ENCODE results near the gene YY1. TPM values are rescaled to one million over a fixed set of nuclear protein-coding genes. Genes with fewer than 3 reads are reported as not detected.
"Not testable (repeated sequence)": the region's sequence is repeated elsewhere in the genome, so short reads cannot be mapped to it uniquely, and the experiment has no call there.

The YY1 gene
- polyA plus RNA-seq, 1 experiment, result 45.6 TPM

DNA sequence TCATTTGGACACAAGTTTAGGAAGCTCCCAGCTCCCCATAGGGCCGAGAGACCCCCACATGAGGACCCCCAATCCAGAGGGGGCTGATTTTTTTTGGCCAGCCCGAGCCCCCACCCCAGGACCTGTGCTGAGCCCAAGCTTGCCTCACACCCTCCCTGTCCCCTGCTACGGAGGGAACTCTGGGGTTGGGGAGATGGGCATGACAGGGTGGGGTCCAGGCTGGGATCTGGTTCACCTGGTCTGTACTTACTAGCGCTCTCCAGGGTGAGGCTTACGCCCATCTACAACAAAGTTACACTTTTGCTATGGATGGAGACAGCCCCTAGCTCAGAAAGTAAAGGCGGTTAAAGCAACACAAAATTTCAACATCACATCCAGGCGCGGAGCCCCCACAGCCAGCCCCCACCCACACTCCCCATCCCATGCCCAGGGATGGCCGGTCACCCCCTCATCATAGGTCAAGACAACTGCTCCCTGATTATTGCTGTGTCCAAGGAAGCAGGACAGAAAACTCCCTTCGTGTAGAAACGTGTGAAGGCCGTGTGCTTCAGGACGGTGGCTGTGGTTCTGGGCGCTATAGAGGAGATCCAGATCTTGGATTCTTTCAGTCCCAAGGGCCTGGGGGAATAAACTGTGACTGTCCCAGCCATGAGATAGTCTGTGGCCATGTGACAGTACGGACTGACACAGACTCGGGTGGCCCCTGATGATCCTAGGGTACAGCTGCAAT lies 56.6 kb downstream of the YY1 start:
- ChIA-PET CTCF (interaction anchor here (5.0 kb wide), 1 partner anchor 10 kb away, joined by 40 read pairs; no protein-coding TSS in a partner anchor), POLR2A (no interaction called here)
- Histone ChIP-seq H3K4me3 (ENCODE audit: low read depth, low read length) (no peak overlapping the region), H3K27ac (ENCODE audit: low read depth, low read length) (no peak overlapping the region), H3K9me3 (ENCODE audit: control insufficient read depth, insufficient read depth, low read length) (no peaks in the 10 kb centered on the region; the same call in 1 of the 2 replicates), H3K27me3 (ENCODE audit: control insufficient read depth, insufficient read depth, low read length) (no peaks in the 10 kb centered on the region)
- TF ChIP-seq, protein P1, sequence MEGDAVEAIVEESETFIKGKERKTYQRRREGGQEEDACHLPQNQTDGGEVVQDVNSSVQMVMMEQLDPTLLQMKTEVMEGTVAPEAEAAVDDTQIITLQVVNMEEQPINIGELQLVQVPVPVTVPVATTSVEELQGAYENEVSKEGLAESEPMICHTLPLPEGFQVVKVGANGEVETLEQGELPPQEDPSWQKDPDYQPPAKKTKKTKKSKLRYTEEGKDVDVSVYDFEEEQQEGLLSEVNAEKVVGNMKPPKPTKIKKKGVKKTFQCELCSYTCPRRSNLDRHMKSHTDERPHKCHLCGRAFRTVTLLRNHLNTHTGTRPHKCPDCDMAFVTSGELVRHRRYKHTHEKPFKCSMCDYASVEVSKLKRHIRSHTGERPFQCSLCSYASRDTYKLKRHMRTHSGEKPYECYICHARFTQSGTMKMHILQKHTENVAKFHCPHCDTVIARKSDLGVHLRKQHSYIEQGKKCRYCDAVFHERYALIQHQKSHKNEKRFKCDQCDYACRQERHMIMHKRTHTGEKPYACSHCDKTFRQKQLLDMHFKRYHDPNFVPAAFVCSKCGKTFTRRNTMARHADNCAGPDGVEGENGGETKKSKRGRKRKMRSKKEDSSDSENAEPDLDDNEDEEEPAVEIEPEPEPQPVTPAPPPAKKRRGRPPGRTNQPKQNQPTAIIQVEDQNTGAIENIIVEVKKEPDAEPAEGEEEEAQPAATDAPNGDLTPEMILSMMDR (IDR thresholded peaks at IDR 0.05; ENCODE audit: low read depth, low read length), result no peak
- no peak for DNase-seq (ENCODE audit: low read depth, low spot score)

DNA sequence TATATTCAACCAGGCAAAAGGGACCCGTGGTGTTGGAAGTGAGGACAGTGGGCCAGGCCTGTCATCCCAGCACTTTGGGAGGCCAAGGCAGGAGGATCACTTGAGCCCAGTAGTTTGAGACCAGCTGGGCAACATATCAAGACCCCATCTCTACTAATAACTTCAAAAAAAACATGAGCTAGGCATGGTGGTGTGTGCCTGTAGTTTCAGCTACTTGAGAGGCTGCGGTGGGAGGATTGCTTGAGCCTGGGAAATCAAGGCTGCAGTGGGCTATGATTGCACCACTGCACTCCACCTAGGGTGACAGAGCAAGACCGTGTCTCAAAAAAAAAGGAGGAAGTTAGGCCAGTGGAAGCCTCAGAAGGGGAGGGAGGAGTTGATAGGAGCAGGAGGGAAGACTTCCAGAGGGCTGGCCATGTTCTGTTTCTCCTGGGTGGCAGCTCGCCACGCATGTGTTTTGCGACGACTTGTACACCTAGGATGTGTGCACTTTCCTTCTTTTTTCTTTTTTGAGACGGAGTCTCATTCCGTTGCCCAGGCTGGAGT lies 57.2 kb downstream of the YY1 start:
- no peaks in the 10 kb centered on the region; the same call in 1 of the 2 replicates for H3K9me3 ChIP-seq (ENCODE audit: control insufficient read depth, insufficient read depth, low read length)
- TF ChIP-seq, protein P1 (IDR thresholded peaks at IDR 0.05; ENCODE audit: low read depth, low read length), result no peak
- CTCF ChIA-PET, result interaction anchor here (1.1 to 5.0 kb wide), 2 partner anchors 11 to 17 kb away, joined by 3 to 40 read pairs; no protein-coding TSS in a partner anchor

DNA sequence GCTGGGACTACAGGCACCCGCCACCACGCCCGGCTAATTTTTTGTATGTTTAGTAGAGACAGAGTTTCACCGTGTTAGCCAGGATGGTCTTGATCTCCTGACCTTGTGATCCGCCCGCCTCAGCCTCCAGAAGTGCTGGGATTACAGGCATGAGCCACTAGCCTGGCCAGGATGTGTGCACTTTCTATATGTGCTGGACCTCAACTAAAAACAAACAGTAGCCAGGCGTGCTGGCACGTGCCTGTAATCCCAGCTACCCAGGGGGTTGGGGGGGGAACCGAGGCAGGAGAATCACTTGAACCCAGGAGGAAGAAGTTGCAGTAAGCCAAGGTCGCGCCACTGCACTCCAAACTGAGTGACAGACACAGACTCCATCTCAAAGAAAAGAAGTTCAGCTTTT lies 57.8 kb downstream of the YY1 start:
- peak overlapping the region; percentile 89 for H3K27ac ChIP-seq (ENCODE audit: low read depth, low read length)
- ChIA-PET CTCF (interaction anchor here (1.1 to 5.0 kb wide), 2 partner anchors 11 to 18 kb away, joined by 3 to 40 read pairs; no protein-coding TSS in a partner anchor), POLR2A (interaction anchor here (1.4 kb wide), 1 partner anchor 9 kb away, joined by 4 read pairs; no protein-coding TSS in a partner anchor)
- not testable (repeated sequence) for H3K9me3 ChIP-seq (ENCODE audit: control insufficient read depth, insufficient read depth, low read length); DNase-seq (ENCODE audit: low read depth, low spot score); H3K27me3 ChIP-seq (ENCODE audit: control insufficient read depth, insufficient read depth, low read length); H3K4me3 ChIP-seq (ENCODE audit: low read depth, low read length)

More for the DNA sequence above, 57.2 kb downstream of the YY1 start:
- no peak overlapping the region for H3K27ac ChIP-seq (ENCODE audit: low read depth, low read length)
- POLR2A ChIA-PET, result interaction anchor here (1.4 kb wide), 1 partner anchor 8 kb away, joined by 4 read pairs; no protein-coding TSS in a partner anchor
- H3K27me3 ChIP-seq (ENCODE audit: control insufficient read depth, insufficient read depth, low read length), result no peaks in the 10 kb centered on the region
- no peak overlapping the region for H3K4me3 ChIP-seq (ENCODE audit: low read depth, low read length)
- DNase-seq (ENCODE audit: low read depth, low spot score), result no peak

DNA sequence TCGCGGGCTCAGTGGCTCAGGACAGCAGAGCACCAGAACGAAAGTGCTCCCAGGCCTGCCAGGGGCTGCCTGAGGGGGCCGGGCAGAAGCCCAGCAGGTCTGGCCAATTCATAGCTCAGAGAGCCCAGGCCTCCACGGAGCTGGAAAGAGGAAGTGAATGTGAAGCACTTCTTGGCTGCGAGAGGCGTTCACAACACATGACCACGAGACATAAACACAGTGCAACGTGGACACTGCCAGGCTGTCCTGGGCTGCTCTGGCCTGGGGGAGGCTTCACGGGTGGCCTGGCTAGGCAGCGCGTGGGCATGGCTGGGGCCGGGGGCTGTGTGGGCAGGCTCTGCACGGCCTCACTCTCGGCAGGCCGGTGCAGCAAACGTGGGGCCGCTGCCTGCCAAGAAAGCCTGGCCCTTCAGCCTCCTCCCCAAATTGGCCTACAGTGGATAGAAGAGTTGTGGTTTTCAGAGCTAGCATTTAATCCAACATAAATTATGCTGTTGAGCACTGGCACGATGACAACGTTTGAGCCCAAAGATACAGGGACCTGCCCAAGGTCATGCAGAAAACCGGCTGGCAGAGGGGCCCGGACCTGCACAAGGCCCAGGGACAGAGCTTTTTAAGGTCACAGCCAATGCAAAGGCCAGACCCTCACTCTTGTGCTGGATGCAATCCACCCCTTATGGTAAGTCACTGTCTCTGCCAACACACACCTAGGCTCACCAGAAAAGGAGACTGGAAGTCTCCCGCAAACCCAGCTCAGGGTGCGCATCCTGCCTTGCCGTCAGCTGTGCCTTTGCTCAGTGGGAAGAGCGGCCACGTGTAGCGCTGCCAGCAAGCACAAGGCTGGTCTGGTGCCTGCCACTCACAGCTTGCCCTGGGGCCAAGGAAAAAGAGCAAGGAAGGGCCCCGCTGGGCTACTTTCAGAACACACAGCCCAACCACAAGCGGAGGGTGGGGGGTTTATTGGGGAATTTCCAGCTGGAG lies 58.7 kb downstream of the YY1 start:
- peak overlapping the region; percentile 20 for H3K4me3 ChIP-seq (ENCODE audit: low read depth, low read length)
- no peaks in the 10 kb centered on the region for H3K27me3 ChIP-seq (ENCODE audit: control insufficient read depth, insufficient read depth, low read length)
- TF ChIP-seq, protein P1 (IDR thresholded peaks at IDR 0.05; ENCODE audit: low read depth, low read length), result no peak
- POLR2A ChIA-PET, result interaction anchor here (0.7 to 1.4 kb wide), 2 partner anchors 10 to 57 kb away, joined by 3 to 4 read pairs; no protein-coding TSS in a partner anchor
- no peaks in the 10 kb centered on the region; the same call in 1 of the 2 replicates for H3K9me3 ChIP-seq (ENCODE audit: control insufficient read depth, insufficient read depth, low read length)
- peak; percentile 67 for DNase-seq (ENCODE audit: low read depth, low spot score)
- CTCF ChIA-PET, result interaction anchor here (1.1 to 5.0 kb wide), 2 partner anchors 12 to 19 kb away, joined by 3 to 40 read pairs; no protein-coding TSS in a partner anchor
- peak overlapping the region; percentile 89 for H3K27ac ChIP-seq (ENCODE audit: low read depth, low read length)

All from AG04450 (cell line).